NCI-H345 (cell line): ENCODE measurements around the gene GNG7.
"Not testable (repeated sequence)": the region's sequence is repeated elsewhere in the genome, so short reads cannot be mapped to it uniquely, and the experiment has no call there.

ENCODE experiments used
- DNase-seq: peaks from one replicate; lab custom pipeline; 2025; lab: John Stamatoyannopoulos, UW

The GNG7 gene

DNA sequence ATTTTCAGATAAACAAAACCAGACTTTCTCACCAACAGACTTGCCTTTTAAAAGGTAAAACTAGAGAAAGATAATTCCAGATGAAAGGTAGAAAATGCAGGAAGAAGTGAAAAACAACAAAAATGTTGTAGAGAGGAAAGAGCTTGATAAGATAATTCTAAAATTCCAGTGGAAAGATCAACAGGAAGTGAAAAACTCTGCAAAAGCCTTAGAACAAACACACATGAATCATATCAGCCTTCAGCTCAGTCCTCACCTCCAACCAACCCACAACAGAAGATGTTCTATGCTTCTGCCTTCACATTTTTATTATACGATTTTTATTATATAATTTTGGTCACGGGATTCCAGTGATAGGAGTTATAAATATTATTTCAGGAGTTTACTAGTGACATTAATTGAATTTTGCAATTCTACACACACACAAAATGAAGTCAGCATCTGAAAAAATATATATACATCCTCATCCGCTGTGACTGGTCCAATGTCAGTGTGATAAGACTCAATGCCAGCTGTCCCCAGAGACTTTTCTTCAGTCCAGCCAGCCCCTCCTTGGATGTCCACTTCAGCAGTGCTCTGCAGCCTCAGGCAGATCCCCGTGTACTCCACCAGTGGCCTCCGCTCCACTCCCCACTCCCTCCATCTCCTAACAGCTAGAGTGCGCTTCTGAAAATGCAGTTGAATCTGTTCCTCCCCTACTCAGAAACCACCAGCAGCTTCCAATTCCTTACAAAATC is 168.6 kb downstream of the GNG7 start:
- no peak for DNase-seq

DNA sequence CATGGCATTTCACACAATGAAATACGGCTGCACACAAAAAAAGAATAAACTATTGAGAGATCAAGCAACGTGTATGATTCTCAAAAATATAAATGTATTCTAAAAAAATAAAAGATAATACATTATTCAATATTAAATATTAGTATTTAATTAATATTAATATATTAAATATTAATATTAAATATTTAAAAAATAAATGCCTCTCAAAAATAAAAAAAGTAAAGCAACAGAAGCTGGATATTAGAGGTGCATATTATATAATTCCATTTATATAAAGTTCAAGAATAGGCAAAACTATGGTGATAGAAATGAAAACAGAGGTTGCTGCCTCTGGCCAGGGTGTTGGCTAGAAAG is 169.4 kb downstream of the GNG7 start:
- DNase-seq = no peak

DNA sequence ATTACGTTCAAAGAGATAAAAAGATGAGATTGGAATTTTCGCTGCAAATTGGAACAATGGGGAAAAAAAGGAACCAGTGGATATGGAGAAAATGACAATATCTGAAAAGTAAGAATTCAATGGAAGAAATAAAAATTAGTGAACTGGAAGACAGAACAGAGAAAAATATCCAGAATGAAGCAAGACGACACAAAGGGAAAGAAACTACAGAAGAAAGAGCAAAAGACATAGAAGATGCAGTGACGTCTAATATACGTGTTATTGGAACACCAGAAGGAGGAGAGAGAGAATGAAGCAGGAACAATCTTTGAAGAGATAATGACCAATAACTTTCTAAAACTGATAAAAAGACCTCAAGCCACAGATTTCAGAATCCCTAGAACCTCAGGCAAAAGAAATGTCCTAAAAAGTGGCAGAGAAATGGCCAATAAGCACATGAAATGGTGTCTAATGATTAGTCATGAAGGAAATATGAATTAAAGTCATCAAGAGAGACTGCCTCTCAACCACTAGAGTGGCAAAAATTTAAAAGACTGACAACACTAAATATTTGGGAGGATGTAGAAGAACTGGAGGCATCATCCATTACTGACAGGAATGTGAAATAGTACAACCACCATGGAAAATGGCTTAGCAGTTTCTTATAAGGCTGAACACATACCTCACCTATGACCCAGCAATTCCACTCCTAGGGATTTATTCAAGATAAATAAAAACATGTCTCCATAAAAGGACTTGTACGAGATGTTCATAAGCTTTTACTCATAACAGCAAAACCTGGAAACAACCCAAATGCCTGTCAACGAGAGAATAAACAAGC is 170.0 kb downstream of the GNG7 start:
- DNase-seq = no peak

DNA sequence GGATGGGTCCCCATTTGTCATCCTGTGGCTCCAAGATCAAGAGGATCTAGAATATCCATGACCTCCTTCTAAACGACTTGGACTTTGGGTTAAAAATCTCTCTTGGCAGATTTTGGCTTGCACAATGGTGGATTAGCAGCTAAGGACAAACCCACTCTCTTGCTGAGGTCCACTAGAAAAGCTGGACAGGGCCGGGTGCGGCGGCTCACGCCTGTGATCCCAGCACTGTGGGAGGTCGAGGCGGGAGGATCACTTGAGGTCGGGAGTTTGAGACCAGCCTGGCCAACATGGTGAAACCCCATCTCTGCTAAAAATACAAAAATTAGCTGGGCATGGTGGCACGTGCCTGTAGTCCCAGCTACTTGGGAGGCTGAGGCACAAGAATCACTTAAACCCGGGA is 172.6 kb downstream of the GNG7 start:
- DNase-seq = not testable (repeated sequence)

- peak; percentile 33 for DNase-seq
These were observed 173.0 kb downstream of the GNG7 start for GRCh38 chr19:2529473-2529918.

- no peak for DNase-seq
These were observed 173.8 kb downstream of the GNG7 start for GRCh38 chr19:2528675-2529101.

DNA sequence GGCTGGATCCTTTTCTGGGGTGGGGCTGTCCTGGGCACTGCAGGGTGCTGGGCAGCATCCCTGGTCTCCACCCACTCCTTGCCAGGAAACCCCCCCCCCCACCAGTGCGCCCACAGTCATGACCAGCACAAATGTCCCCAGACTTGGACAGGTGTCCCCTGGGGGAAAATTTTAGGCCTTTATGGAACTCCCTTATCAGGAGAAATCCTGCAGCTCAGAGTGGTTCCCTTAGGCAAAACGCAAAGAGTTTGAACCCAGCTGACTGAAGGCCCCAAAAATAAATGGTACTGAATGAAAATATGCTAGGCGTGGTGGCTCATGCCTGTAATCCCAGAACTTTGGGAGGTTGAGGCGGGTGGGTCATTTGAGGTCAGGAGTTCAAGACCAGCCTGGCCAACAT is 174.8 kb downstream of the GNG7 start:
- no peak for DNase-seq

DNA sequence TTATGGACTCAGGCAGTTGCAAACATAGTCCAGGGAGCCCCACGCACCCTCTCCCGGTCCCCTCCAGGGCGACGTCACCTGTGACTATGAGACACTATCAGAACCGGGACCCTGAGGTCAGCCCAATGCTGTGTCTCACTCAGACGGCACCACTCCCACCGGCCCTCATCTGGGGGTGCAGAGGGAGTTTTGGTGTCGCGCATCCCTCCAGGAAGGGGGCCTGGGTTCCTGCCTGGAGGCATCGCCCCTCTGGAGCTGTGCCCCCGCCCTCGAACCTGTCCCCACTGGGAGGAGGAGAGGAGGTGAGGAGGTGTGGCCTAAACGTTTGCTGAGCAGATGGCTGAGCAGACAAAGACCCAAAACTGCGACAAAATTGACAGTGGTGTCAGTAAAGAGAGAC is 175.3 kb downstream of the GNG7 start:
- no peak for DNase-seq

GRCh38 chr19:2524840-2525723 is 177.4 kb downstream of the GNG7 start:
- peak; percentile 20 for DNase-seq

GRCh38 chr19:2524361-2524839 is 178.1 kb downstream of the GNG7 start:
- DNase-seq = no peak

DNA sequence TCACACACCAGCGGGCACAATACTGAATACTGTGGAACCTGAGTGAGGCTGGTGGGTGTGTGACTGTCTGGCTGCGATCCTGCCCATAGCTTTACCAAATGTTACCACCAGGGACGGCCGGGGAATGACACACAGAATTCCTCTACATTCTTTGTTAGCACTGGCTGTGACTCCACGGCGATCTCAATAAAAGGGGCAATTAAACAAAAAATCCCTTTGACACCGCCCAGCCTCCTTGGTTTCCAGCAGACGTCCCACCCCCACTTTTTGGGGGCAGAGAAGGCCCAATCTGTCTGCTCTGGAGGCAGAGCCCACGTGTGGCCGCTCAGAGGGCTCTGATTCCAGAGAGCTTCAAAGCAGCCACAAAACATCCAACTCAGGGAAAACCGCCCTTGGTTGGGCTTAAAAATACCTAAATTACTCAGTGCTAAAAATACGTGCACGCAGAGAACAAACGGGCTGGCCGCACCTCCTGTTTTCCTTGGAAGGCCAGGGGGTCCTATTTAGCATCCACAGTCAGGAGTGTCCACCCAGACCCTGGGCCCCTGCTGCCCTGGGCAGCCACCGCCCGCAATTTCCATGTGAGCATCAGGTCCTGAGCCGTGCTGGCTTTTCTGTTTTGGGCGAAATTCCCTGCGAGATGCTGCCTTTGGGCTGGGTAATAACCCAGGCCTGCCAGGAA is 178.7 kb downstream of the GNG7 start:
- DNase-seq = no peak

- no peak for DNase-seq
These were observed 183.0 kb downstream of the GNG7 start for GRCh38 chr19:2519482-2519881.

DNA sequence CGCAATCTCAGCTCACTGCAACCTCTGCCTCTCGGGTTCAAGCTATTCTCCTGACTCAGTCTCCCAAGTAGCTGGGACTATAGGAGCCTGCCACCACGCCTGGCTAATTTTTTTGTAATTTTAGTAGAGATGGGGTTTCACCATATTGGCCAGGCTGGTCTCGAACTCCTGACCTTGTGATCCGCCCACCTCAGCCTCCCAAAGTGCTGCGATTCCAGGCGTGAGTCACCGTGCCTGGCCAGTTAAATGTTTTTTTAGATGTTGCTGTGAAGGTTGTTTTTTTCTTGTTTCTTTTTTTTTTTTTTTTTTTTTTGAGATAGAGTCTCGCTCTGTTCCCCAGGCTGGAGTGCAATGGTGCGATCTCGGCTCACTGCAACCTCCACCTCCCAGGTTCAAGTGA is 183.6 kb downstream of the GNG7 start:
- not testable (repeated sequence) for DNase-seq

DNA sequence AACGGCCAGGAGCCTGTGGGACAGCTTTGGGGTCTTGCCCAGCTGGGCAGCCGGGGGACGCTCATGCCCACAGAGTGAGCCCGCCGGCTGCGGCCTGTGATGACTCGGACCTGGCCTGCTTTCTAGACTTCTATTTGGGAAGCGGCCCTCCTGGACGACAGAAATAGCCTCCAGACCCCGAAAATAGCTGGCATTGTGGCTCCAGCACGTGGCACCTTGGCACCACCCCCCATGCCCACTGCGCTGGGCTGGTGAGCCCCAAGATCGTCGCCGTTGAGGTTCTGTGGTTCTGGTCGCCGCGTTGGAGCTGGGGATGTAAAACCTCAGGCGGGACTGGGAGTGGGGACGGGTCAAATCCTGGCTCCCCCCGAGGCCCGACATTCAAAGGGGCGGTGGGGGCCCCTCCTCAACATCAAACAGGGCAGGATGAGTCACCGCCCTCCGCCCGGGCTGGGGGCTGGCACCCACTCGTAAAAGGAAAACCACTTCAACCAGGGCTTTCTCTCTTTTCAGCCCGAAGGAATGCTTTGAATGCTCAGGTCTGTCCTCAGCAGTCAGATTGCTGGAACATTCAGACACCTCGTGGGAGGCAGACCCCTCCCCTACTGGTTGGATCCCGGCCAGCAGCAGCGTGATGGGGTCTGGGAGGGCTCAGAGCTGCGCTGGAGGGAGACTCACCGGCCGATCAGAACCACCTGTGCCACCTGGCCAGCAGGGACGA is 184.5 kb downstream of the GNG7 start:
- no peak for DNase-seq

DNA sequence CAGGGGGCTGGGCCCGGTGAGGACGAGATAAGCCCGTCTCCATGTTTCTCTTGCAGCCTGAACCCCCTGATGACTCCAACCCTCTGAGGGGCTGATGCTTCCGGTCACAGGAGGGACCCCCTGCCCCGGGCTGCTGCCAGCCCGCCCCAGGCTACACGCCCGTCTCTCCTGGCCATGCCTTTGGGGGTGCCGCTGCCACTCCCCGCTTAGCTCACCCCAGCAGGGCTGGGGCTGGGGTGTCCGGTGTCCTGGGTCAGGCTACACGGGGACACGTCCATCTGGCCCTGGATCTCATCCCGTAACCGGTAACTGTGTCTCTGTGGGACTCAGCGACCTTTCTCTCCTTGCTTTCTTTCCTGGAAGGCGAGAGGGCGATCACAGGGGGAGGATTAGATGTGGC is 185.8 kb downstream of the GNG7 start:
- DNase-seq = no peak

GRCh38 chr19:2514981-2515518 is 187.4 kb downstream of the GNG7 start:
- DNase-seq = no peak

DNA sequence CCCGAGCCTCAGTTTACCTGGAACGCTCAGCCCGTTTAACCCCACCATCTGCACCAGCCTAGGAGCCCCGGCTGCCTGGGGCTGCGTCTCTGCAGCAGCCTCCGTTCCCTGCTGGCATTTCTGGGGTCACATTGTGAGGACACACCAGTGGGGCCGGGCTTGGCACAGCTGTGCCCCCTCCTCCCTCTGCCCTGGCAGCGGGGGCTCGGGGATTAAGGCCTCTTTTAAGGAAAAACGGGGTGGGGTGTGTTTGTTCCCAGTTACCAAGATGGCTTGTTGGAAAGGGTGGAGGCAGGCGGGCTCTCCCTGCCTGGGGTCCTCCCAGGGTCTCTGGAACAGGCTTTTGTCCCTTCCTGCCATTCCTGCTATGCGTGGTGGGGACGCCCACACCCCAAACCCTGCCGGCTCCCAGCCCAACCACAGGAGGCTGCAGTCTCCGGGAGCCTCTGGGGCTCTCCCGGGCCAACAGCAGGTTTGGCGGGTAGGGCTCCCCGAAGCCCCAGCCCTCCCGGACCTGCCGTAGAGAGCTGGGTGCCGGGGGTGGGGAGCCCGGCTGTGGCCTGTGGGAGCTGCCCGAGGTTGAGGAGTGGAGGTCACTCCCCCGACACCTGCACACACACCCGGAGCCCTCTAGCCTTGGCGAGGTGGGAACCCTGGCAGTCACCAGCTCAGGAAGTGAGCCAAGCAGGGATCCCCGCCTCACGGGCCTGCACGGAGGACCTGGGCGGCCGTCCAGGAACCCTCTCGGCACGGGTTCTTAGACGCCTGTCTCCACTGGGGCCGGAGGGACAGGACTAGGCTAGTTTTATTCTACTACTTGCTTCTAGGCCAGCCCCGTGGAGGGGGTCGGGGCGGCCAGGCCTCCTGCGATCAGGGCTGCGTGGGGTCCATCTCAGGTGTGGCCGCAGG is 189.7 kb downstream of the GNG7 start:
- no peak for DNase-seq

DNA sequence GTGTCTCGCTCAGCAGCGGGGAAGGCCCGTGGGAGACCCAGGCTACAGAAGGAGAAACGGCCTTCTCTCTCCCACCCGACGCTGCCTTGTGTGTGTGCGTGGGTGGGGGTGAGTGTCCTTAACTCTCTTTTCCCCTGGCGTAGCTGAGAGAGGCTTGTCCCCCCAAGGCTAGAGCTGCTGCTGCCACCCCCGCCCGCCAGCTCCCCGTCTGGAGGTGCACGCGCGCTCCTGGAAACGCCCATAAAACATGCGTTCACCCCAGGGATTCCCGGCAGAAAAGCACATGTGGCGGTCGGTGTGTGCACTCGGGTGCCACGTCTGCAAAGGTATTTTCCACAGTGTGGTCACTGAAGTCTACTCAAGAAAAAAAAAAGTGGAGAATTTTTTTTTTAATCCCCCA is 190.5 kb downstream of the GNG7 start:
- DNase-seq = no peak

GRCh38 chr19:2511570-2511969 is 190.9 kb downstream of the GNG7 start:
- DNase-seq = no peak

DNA sequence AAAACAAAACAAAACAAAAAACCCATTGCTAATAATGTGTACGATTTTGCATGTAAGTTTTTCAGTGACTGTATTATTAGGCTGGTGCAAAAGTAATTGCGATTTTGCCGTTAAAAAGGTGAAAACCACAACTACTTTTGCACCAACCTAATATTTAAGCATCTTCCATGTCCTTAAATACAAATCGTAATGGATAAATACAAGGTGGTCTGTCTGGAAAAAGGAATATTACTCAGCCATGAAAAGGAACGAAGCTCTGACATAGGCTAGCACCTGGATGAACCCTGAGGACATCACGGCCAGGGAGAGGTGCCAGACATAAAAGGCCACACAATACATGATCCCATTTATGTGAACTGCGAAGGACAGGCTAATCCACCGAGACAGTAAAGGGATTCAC is 193.4 kb downstream of the GNG7 start:
- no peak for DNase-seq
